ENCODE measurements around the gene GRIN2C. TPM values are rescaled to one million over a fixed set of nuclear protein-coding genes. Genes with fewer than 3 reads are reported as not detected.

Gene GRIN2C
- total and polyA plus RNA-seq, 9 of the 15 experiments (the other 6 are each of a cell fraction or from before 2014, with no cell fraction given): under 0.01 to 0.33 (median 0.10) TPM; not detected in 2

DNA sequence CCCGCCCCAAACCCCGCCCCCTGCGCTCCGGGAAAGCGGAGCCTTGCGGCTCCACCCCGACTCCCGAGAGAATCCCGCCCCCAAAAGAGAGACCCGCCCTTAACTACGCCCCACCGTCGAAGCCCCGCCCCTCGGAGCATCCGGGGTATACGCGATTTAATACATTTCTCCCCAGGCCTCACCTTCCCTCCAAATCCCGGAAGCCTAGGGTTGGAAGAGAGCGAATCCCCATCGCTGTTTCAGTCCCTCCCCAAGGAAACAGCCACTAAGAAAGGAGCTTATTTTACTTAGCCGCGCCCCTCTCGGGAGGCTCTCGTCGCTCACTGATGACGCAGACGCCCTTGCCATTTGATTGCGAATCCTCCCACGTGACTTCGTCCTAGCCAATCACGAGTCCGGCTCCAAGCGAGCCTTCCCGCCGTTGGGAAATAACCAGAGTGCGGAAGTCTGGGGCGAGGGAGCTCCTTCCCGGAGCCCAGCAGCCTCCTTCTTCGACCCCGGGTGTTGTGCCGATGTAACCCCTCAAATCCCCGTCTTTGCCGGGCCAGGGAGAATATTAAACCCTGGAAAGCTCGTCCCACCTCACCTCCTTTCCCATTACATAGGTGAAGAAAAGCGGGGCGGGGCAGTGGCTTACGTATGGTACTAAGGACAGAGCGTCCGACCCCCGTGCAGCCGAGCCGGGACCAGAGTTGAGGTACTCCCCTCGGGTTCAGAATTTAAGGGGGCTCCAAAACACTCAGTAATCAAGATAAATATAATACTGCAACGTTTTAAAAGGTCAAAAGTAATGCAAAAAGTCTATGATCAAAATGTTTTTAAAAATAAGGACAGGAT, 13.6 kb upstream of the GRIN2C start (continued):
- TF ChIP-seq ZNF175 (CRISPR knock-in tag; IDR thresholded peaks at IDR 0.05; ENCODE audit: low read depth) (no peak; the same call in 1 of the 2 replicates), ZNF644 (tag; IDR thresholded peaks at IDR 0.05; ENCODE audit: low read depth) (peak; percentile 21; the same call in 1 of the 2 replicates), SMARCA4 (IDR thresholded peaks at IDR 0.05) (no peak), MAZ (CRISPR knock-in tag; conservative IDR thresholded peaks at IDR 0.05 in 1 of 2, IDR thresholded peaks at IDR 0.05 in 1 of 2) (peak; percentile 61 to 67; a peak in 3 of 4 replicates), PHF20 (IDR thresholded peaks at IDR 0.05; ENCODE audit: partially characterized antibody) (peak; percentile 90), TEAD2 (tag; IDR thresholded peaks at IDR 0.05) (no peak), ADNP (tag; IDR thresholded peaks at IDR 0.05) (no peak), PTRF (tag; IDR thresholded peaks at IDR 0.05) (no peak), HEY1 (CRISPR knock-in tag; IDR thresholded peaks at IDR 0.05; ENCODE audit: borderline replicate concordance) (peak; percentile 57; the same call in 1 of the 2 replicates), KAT8 (IDR thresholded peaks at IDR 0.05; ENCODE audit: low read depth) (no peak), ZNF217 (CRISPR knock-in tag; IDR thresholded peaks at IDR 0.05) (no peak)
- TF ChIP-seq, protein P1, sequence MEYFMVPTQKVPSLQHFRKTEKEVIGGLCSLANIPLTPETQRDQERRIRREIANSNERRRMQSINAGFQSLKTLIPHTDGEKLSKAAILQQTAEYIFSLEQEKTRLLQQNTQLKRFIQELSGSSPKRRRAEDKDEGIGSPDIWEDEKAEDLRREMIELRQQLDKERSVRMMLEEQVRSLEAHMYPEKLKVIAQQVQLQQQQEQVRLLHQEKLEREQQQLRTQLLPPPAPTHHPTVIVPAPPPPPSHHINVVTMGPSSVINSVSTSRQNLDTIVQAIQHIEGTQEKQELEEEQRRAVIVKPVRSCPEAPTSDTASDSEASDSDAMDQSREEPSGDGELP (CRISPR knock-in tag; IDR thresholded peaks at IDR 0.05; ENCODE audit: borderline replicate concordance): peak; percentile 68; the same call in 1 of the 2 replicates
- TF ChIP-seq, protein P2, sequence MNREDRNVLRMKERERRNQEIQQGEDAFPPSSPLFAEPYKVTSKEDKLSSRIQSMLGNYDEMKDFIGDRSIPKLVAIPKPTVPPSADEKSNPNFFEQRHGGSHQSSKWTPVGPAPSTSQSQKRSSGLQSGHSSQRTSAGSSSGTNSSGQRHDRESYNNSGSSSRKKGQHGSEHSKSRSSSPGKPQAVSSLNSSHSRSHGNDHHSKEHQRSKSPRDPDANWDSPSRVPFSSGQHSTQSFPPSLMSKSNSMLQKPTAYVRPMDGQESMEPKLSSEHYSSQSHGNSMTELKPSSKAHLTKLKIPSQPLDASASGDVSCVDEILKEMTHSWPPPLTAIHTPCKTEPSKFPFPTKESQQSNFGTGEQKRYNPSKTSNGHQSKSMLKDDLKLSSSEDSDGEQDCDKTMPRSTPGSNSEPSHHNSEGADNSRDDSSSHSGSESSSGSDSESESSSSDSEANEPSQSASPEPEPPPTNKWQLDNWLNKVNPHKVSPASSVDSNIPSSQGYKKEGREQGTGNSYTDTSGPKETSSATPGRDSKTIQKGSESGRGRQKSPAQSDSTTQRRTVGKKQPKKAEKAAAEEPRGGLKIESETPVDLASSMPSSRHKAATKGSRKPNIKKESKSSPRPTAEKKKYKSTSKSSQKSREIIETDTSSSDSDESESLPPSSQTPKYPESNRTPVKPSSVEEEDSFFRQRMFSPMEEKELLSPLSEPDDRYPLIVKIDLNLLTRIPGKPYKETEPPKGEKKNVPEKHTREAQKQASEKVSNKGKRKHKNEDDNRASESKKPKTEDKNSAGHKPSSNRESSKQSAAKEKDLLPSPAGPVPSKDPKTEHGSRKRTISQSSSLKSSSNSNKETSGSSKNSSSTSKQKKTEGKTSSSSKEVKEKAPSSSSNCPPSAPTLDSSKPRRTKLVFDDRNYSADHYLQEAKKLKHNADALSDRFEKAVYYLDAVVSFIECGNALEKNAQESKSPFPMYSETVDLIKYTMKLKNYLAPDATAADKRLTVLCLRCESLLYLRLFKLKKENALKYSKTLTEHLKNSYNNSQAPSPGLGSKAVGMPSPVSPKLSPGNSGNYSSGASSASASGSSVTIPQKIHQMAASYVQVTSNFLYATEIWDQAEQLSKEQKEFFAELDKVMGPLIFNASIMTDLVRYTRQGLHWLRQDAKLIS (CRISPR knock-in tag; IDR thresholded peaks at IDR 0.05): peak; percentile 26; the same call in 1 of the 2 replicates
- TF ChIP-seq, protein P3, sequence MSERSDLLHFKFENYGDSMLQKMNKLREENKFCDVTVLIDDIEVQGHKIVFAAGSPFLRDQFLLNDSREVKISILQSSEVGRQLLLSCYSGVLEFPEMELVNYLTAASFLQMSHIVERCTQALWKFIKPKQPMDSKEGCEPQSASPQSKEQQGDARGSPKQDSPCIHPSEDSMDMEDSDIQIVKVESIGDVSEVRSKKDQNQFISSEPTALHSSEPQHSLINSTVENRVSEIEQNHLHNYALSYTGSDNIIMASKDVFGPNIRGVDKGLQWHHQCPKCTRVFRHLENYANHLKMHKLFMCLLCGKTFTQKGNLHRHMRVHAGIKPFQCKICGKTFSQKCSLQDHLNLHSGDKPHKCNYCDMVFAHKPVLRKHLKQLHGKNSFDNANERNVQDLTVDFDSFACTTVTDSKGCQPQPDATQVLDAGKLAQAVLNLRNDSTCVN (CRISPR knock-in tag; IDR thresholded peaks at IDR 0.05): 0 out of 2 replicates have a peak, but pooled peaks have one; percentile 65
- TF ChIP-seq, protein P4, sequence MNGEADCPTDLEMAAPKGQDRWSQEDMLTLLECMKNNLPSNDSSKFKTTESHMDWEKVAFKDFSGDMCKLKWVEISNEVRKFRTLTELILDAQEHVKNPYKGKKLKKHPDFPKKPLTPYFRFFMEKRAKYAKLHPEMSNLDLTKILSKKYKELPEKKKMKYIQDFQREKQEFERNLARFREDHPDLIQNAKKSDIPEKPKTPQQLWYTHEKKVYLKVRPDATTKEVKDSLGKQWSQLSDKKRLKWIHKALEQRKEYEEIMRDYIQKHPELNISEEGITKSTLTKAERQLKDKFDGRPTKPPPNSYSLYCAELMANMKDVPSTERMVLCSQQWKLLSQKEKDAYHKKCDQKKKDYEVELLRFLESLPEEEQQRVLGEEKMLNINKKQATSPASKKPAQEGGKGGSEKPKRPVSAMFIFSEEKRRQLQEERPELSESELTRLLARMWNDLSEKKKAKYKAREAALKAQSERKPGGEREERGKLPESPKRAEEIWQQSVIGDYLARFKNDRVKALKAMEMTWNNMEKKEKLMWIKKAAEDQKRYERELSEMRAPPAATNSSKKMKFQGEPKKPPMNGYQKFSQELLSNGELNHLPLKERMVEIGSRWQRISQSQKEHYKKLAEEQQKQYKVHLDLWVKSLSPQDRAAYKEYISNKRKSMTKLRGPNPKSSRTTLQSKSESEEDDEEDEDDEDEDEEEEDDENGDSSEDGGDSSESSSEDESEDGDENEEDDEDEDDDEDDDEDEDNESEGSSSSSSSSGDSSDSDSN (IDR thresholded peaks at IDR 0.05; ENCODE audit: borderline replicate concordance in 1 of 2, low read depth in 2 of 2, low read length in 2 of 2): peak in 1 of 2 experiments; percentile 68; a peak in 1 of 4 replicates

Measured in K562 (cell line).